HEK293T (cell line): ENCODE data around the gene PDE6G.

Experiments
- CTCF ChIA-PET: fragments of 350-600 bp; formaldehyde crosslinking; extraction: SDS; loops from one replicate; lab custom pipeline; 2021; ENCODE audit warnings: antibody characterized with exemption, inconsistent platforms; lab: Yijun Ruan, JAX
- POLR2A ChIA-PET: fragments of 350-600 bp; formaldehyde crosslinking; extraction: SDS; loops from one replicate; lab custom pipeline; 2020; ENCODE audit warnings: antibody characterized with exemption, inconsistent platforms; lab: Yijun Ruan, JAX
- DNase-seq: peaks from one replicate; pipeline ENCODE4 v3.0.0; 2012; ENCODE audit warnings: mixed read lengths; ENCODE audit errors: extremely low spot score
- ARNT ChIP-seq: fragments of 450-650 bp; IDR thresholded peaks from 2 replicates; pipeline ENCODE4 v1.6.1; 2017; ENCODE audit warnings: mild to moderate bottlenecking
- BHLHE40 ChIP-seq: fragments of 450-650 bp; IDR thresholded peaks from 2 replicates; pipeline ENCODE4 v1.6.1; 2016; ENCODE audit warnings: mild to moderate bottlenecking, moderate library complexity, borderline replicate concordance
- CTBP1 ChIP-seq: fragments of 450-650 bp; IDR thresholded peaks from 2 replicates; pipeline ENCODE4 v1.6.1; 2016; ENCODE audit warnings: borderline replicate concordance
- ELF4 ChIP-seq: fragments of 450-650 bp; IDR thresholded peaks from 2 replicates; pipeline ENCODE4 v1.6.1; 2017; ENCODE audit warnings: antibody characterized with exemption
- FOXA1 ChIP-seq: fragments of 450-650 bp; IDR thresholded peaks from 2 replicates; pipeline ENCODE4 v1.6.1; 2016; ENCODE audit warnings: mild to moderate bottlenecking
- FOXK2 ChIP-seq: fragments of 450-650 bp; IDR thresholded peaks from 2 replicates; pipeline ENCODE4 v1.6.1; 2016; ENCODE audit warnings: mild to moderate bottlenecking
- FOXM1 ChIP-seq: fragments of 450-650 bp; IDR thresholded peaks from 2 replicates; pipeline ENCODE4 v1.6.1; 2017; ENCODE audit warnings: mild to moderate bottlenecking, borderline replicate concordance
- HDGF ChIP-seq: fragments of 450-650 bp; IDR thresholded peaks from 2 replicates; pipeline ENCODE4 v1.6.1; 2017; ENCODE audit warnings: antibody characterized with exemption, borderline replicate concordance
- L3MBTL2 ChIP-seq: fragments of 450-650 bp; conservative IDR thresholded peaks from 2 replicates; pipeline ENCODE4 v1.6.1; 2016; ENCODE audit warnings: mild to moderate bottlenecking
- LEF1 ChIP-seq: fragments of 450-650 bp; IDR thresholded peaks from 2 replicates; pipeline ENCODE4 v1.6.1; 2017; ENCODE audit warnings: mild to moderate bottlenecking, borderline replicate concordance
- NFRKB ChIP-seq: fragments of 450-650 bp; IDR thresholded peaks from 2 replicates; pipeline ENCODE4 v1.6.1; 2016; ENCODE audit warnings: mild to moderate bottlenecking, moderate library complexity
- SP1 ChIP-seq: fragments of 450-650 bp; IDR thresholded peaks from 2 replicates; pipeline ENCODE4 v1.6.1; 2017
- SUZ12 ChIP-seq: fragments of 450-650 bp; IDR thresholded peaks from 2 replicates; pipeline ENCODE4 v1.6.1; 2016; ENCODE audit warnings: mild to moderate bottlenecking
- TARDBP ChIP-seq: fragments of 450-650 bp; IDR thresholded peaks from 2 replicates; pipeline ENCODE4 v1.6.1; 2016
- ZNF384 ChIP-seq: fragments of 450-650 bp; IDR thresholded peaks from 2 replicates; pipeline ENCODE4 v1.6.1; 2016
- TF ChIP-seq, protein P1 (sequence below): fragments of 450-650 bp; IDR thresholded peaks from 2 replicates; pipeline ENCODE4 v1.6.1; 2016

The PDE6G gene

GRCh38 chr17:81694810-81695209, 38.5 kb upstream of the PDE6G start:
- CTCF ChIA-PET = no interaction called here
- POLR2A ChIA-PET = interaction anchor here (2.1 to 2.3 kb wide), 2 partner anchors 10 to 15 kb away, joined by 9 to 24 read pairs; partner anchors contain the start of genes ARL16 and HGS
- TF ChIP-seq ZNF384 (no peak), BHLHE40 (no peak), FOXM1 (no peak), SP1 (no peak), NFRKB (no peak), CTBP1 (no peak), FOXK2 (no peak), L3MBTL2 (no peak), TARDBP (no peak), HDGF (no peak), ARNT (no peak), FOXA1 (no peak), ELF4 (no peak), LEF1 (no peak), SUZ12 (no peak)
- TF ChIP-seq, protein P1, sequence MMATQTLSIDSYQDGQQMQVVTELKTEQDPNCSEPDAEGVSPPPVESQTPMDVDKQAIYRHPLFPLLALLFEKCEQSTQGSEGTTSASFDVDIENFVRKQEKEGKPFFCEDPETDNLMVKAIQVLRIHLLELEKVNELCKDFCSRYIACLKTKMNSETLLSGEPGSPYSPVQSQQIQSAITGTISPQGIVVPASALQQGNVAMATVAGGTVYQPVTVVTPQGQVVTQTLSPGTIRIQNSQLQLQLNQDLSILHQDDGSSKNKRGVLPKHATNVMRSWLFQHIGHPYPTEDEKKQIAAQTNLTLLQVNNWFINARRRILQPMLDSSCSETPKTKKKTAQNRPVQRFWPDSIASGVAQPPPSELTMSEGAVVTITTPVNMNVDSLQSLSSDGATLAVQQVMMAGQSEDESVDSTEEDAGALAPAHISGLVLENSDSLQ = no peak
- DNase-seq = no peak

- POLR2A ChIA-PET = interaction anchor here (1.2 to 1.9 kb wide), 3 partner anchors 9 to 17 kb away, joined by 4 to 12 read pairs (median 10); partner anchors contain the start of genes ARL16, HGS and MRPL12
Observed at GRCh38 chr17:81693509-81694210, 37.3 kb upstream of the PDE6G start.

GRCh38 chr17:81691608-81692007, 35.3 kb upstream of the PDE6G start:
- TF ChIP-seq NFRKB = no peak
- ChIA-PET POLR2A (interaction anchor here (3.2 kb wide), 1 partner anchor 11 kb away, joined by 22 read pairs; the partner anchor contains the start of gene MRPL12), CTCF (no interaction called here)
- no peak for DNase-seq

More at GRCh38 chr17:81693509-81694210, 37.3 kb upstream of the PDE6G start:
- peak; percentile 34 for DNase-seq
- CTCF ChIA-PET = interaction anchor here (0.7 kb wide), 1 partner anchor 29 kb away, joined by 3 read pairs; no protein-coding TSS in a partner anchor
- TF ChIP-seq FOXM1 = no peak
- no peak for TF ChIP-seq HDGF
- TF ChIP-seq, protein P1 = no peak
- TF ChIP-seq LEF1 = no peak
- TF ChIP-seq NFRKB = no peak
- TF ChIP-seq BHLHE40 = no peak
- TF ChIP-seq ELF4 = no peak
- TF ChIP-seq FOXK2 = no peak
- TF ChIP-seq L3MBTL2 = no peak
- no peak for TF ChIP-seq ZNF384

- DNase-seq = no peak
- ChIA-PET CTCF (no interaction called here), POLR2A (interaction anchor here (3.2 kb wide), 1 partner anchor 11 kb away, joined by 22 read pairs; the partner anchor contains the start of gene MRPL12)
- TF ChIP-seq ARNT (no peak), NFRKB (no peak), ZNF384 (no peak), L3MBTL2 (no peak), SP1 (no peak), FOXM1 (no peak), TARDBP (no peak), FOXA1 (no peak), CTBP1 (no peak), BHLHE40 (no peak), FOXK2 (no peak), SUZ12 (no peak), LEF1 (no peak), HDGF (no peak), ELF4 (no peak)
- TF ChIP-seq, protein P1 = no peak
Observed at GRCh38 chr17:81691196-81691595, 34.9 kb upstream of the PDE6G start.

- no peak for TF ChIP-seq FOXA1
- no peak for TF ChIP-seq CTBP1
- TF ChIP-seq TARDBP = no peak
- TF ChIP-seq L3MBTL2 = no peak
- no peak for TF ChIP-seq SP1
- no peak for TF ChIP-seq ARNT
- no peak for TF ChIP-seq BHLHE40
- TF ChIP-seq, protein P1 = no peak
- TF ChIP-seq LEF1 = no peak
- no peak for TF ChIP-seq FOXM1
- no peak for TF ChIP-seq SUZ12
- no peak for TF ChIP-seq HDGF
- no peak for TF ChIP-seq ZNF384
- DNase-seq = no peak
- POLR2A ChIA-PET = interaction anchor here (3.2 kb wide), 1 partner anchor 12 kb away, joined by 22 read pairs; the partner anchor contains the start of gene MRPL12
- CTCF ChIA-PET = no interaction called here
Observed at GRCh38 chr17:81690549-81690948, 34.2 kb upstream of the PDE6G start.
